Glutamatergic neuron (in vitro differentiated cells): ENCODE measurements around the gene PRR33. TPM values are rescaled to one million over a fixed set of nuclear protein-coding genes. Genes with fewer than 3 reads are reported as not detected.

ENCODE experiments used
- DNase-seq: peaks from one replicate; pipeline ENCODE4 v3.0.0; 2022
- H3K27ac Mint-ChIP-seq: one replicate; pipeline ENCODE4 v1.8.0; 2020; ENCODE audit warnings: mild to moderate bottlenecking, mixed read lengths, inconsistent platforms; ENCODE audit not compliant: unreplicated experiment
- H3K27me3 Mint-ChIP-seq: one replicate; pipeline ENCODE4 v1.8.0; 2020; ENCODE audit warnings: mild to moderate bottlenecking, moderate library complexity, mixed read lengths, inconsistent platforms; ENCODE audit not compliant: unreplicated experiment
- H3K36me3 Mint-ChIP-seq: one replicate; pipeline ENCODE4 v1.8.0; 2020; ENCODE audit warnings: mild to moderate bottlenecking, mixed read lengths, inconsistent platforms; ENCODE audit not compliant: unreplicated experiment
- H3K4me1 Mint-ChIP-seq: one replicate; pipeline ENCODE4 v1.8.0; 2020; ENCODE audit warnings: mild to moderate bottlenecking, low read depth, mixed read lengths, inconsistent platforms; ENCODE audit not compliant: unreplicated experiment
- H3K4me3 Mint-ChIP-seq: one replicate; pipeline ENCODE4 v1.8.0; 2020; ENCODE audit warnings: mild to moderate bottlenecking, mixed read lengths, inconsistent platforms; ENCODE audit not compliant: unreplicated experiment
- H3K9me3 Mint-ChIP-seq: one replicate; pipeline ENCODE4 v1.8.0; 2020; ENCODE audit warnings: mild to moderate bottlenecking, moderate library complexity, mixed read lengths, inconsistent platforms; ENCODE audit not compliant: unreplicated experiment
- CTCF ChIP-seq: fragments of 200-600 bp; sonication (generic); IDR thresholded peaks from one replicate; pipeline ENCODE4 v1.5.0; 2021; ENCODE audit not compliant: partially characterized antibody, unreplicated experiment
- total RNA-seq: library from RNA; stranded (reverse); fragmentation: NEBNext Ultra II Directional; extraction: Animal tissue kit (Norgen Biotek cat#: 25700); gene quantifications from one replicate; pipeline ENCODE4 v1.2.1, GENCODE V29; 2021; ENCODE audit not compliant: unreplicated experiment

Gene PRR33
- total RNA-seq, 1 donor from 2014 or later: not detected

GRCh38 chr11:1871531-1871930 is 20.2 kb downstream of the PRR33 start:
- Mint-ChIP-seq H3K27ac (no peak overlapping the region), H3K36me3 (no peaks in the 10 kb centered on the region), H3K27me3 (peaks cover 8% of the 10 kb centered on the region), H3K4me1 (no peaks in the 10 kb centered on the region), H3K4me3 (no peak overlapping the region), H3K9me3 (peaks cover 2% of the 10 kb centered on the region)
- no peak for TF ChIP-seq CTCF
- peak; percentile 14 for DNase-seq

GRCh38 chr11:1870721-1871466 is 20.8 kb downstream of the PRR33 start:
- no peaks in the 10 kb centered on the region for H3K4me1 Mint-ChIP-seq
- no peak overlapping the region for H3K4me3 Mint-ChIP-seq
- no peak for TF ChIP-seq CTCF
- no peaks in the 10 kb centered on the region for H3K36me3 Mint-ChIP-seq
- DNase-seq: peak; percentile 23
- no peak overlapping the region for H3K27ac Mint-ChIP-seq
- H3K27me3 Mint-ChIP-seq: peaks cover 8% of the 10 kb centered on the region
- H3K9me3 Mint-ChIP-seq: peaks cover 2% of the 10 kb centered on the region

- Mint-ChIP-seq H3K27me3 (peaks cover 8% of the 10 kb centered on the region), H3K9me3 (peaks cover 1% of the 10 kb centered on the region), H3K4me1 (no peaks in the 10 kb centered on the region), H3K36me3 (no peaks in the 10 kb centered on the region), H3K27ac (no peak overlapping the region), H3K4me3 (no peak overlapping the region)
- TF ChIP-seq CTCF: no peak
- DNase-seq: no peak
Observed at GRCh38 chr11:1870326-1870696, 21.4 kb downstream of the PRR33 start.

- Mint-ChIP-seq H3K4me3 (no peak overlapping the region), H3K4me1 (no peaks in the 10 kb centered on the region), H3K27me3 (peaks cover 8% of the 10 kb centered on the region), H3K36me3 (no peaks in the 10 kb centered on the region), H3K27ac (no peak overlapping the region), H3K9me3 (no peaks in the 10 kb centered on the region)
- no peak for DNase-seq
- TF ChIP-seq CTCF: no peak
Observed at GRCh38 chr11:1869427-1870325, 22.0 kb downstream of the PRR33 start.
